ENCODE measurements around the gene DDX54. TPM values are rescaled to one million over a fixed set of nuclear protein-coding genes. Genes with fewer than 3 reads are reported as not detected.

The DDX54 gene
- total RNA-seq, 1 donor: 31.2 TPM

GRCh38 chr12:113174461-113175384 lies 10.6 kb downstream of the DDX54 start:
- peak; percentile 71 for DNase-seq (ENCODE audit: low read depth)
- TF ChIP-seq CTCF (IDR thresholded peaks at IDR 0.05; ENCODE audit: insufficient read depth, low read length): peak; percentile 98

GRCh38 chr12:113173081-113173698 lies 12.1 kb downstream of the DDX54 start:
- H3K4me3 ChIP-seq (ENCODE audit: low read depth, low read length): no peak overlapping the region
- DNase-seq (ENCODE audit: low read depth): no peak
- TF ChIP-seq CTCF (IDR thresholded peaks at IDR 0.05; ENCODE audit: insufficient read depth, low read length): no peak

More at GRCh38 chr12:113174461-113175384, 10.6 kb downstream of the DDX54 start:
- no peak overlapping the region for H3K4me3 ChIP-seq (ENCODE audit: low read depth, low read length)

GRCh38 chr12:113172185-113172584 lies 13.1 kb downstream of the DDX54 start:
- no peak overlapping the region for H3K4me3 ChIP-seq (ENCODE audit: low read depth, low read length)
- TF ChIP-seq CTCF (IDR thresholded peaks at IDR 0.05; ENCODE audit: insufficient read depth, low read length): no peak
- DNase-seq (ENCODE audit: low read depth): no peak

DNA sequence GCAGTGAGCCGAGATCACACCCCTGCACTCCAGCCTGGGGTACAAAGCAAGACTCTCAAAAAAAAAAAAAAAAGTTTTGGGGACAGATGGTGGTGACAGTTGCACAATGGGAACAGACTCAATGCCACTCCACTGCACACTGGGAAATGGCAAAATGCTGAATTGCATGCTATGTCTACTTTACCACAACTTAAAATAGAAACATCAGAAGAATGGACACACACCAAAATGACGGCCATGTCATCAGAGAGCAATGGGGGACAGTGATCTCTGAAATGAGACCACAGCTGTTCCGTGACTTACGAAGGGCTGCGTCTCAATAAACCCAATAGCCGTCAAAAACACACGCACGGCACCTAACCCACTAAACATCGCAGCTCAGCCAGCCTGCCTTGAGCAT lies 13.7 kb downstream of the DDX54 start:
- no peak overlapping the region for H3K4me3 ChIP-seq (ENCODE audit: low read depth, low read length)
- no peak for DNase-seq (ENCODE audit: low read depth)
- no peak for TF ChIP-seq CTCF (IDR thresholded peaks at IDR 0.05; ENCODE audit: insufficient read depth, low read length)

DNA sequence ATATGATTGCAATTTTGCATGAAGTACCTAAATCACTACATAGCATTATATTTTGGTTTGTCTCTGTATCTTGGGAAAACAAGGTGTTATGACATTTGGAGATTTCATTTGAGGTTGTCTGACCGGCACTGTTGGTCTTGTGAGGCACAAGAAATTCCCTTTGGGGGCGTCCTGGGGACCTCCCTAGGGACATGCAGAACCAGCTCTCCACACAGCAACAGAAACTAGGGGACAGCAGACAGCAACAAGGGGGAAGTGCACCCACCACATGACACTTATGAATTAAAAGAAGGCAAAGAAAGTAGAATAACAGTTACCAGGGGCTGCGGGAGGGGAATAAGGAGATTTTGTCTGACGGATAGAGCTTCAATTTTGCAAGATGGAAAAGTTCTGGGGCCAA lies 14.4 kb downstream of the DDX54 start:
- H3K4me3 ChIP-seq (ENCODE audit: low read depth, low read length): no peak overlapping the region
- no peak for DNase-seq (ENCODE audit: low read depth)
- TF ChIP-seq CTCF (IDR thresholded peaks at IDR 0.05; ENCODE audit: insufficient read depth, low read length): no peak

DNA sequence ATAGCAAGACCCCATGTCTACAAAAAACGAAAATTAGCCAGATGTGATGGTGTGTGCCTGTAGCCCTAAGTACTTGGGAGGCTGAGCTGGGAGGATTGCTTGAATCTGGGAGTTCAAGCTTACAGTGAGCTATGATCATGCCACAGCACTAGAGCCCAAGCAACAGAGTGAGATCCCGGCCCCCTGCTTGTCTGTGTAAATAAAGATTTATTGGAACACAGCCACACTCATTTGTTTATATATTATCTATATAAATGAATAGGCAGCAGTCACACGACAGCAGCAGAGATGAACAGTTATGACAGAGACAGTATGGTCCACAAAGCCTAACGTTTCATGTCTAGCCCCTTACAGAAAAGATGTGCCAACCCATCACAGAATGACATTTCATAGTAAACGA lies 14.8 kb downstream of the DDX54 start:
- DNase-seq (ENCODE audit: low read depth): no peak

More for the DNA sequence above, 14.8 kb downstream of the DDX54 start:
- H3K4me3 ChIP-seq (ENCODE audit: low read depth, low read length): no peak overlapping the region
- TF ChIP-seq CTCF (IDR thresholded peaks at IDR 0.05; ENCODE audit: insufficient read depth, low read length): no peak

Measured in fibroblast of the aortic adventitia (primary cell).